Measurements from ENCODE around the gene PPP2R3B.
"Not testable (repeated sequence)": the region's sequence is repeated elsewhere in the genome, so short reads cannot be mapped to it uniquely, and the experiment has no call there.

The PPP2R3B gene

DNA sequence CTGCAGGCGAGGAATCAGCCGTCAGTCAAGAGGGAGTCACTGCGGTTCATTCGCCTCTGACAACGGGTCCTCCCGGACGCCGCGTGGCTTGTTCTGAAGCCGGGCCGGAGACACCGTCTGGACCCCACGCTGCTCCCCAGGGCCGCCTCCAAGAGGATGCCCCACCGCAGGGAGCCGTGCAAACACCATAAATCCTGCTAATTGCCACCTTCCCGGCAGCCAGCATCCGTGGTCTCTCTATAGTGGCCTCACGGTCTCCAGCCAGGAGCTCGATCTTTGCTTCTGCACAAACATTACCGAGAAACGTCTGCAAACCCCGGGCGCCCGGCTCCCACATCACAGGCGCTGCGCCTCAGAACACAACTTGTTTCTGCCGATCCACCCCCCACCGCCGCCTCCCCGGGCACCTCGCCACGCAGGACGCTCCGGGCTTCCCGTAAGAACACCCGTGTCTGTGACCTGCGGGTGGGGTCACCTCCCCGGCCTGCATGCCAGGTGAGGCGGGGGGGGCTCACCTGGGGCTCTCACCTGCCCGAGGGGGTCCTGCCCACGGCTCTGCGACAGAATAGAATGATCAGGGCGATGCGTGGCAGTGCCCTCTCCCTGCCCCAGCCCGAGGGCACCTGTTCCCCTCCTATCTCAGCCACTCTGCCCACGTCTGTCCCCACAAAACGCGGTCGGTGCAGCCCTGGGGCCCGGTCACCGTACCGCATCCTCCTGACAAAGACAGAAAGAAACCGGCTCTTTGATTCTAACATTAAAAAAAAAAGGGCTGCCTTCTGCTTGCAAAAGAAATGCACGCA is 32.4 kb upstream of the PPP2R3B start:
- H3K4me3 ChIP-seq (ENCODE audit: low read length) = no peak overlapping the region
- H3K9me3 ChIP-seq (ENCODE audit: control insufficient read depth, insufficient read depth, low read length) = no peaks in the 10 kb centered on the region
- no peak overlapping the region for H3K27ac ChIP-seq (ENCODE audit: low read depth, low read length)
- no peaks in the 10 kb centered on the region for H3K4me1 ChIP-seq (ENCODE audit: control insufficient read depth, low read length)
- H3K36me3 ChIP-seq (ENCODE audit: control insufficient read depth, low read length) = no peaks in the 10 kb centered on the region
- H3F3A ChIP-seq (ENCODE audit: control insufficient read depth, insufficient read depth) = no peaks in the 10 kb centered on the region
- no peak overlapping the region for H3K4me2 ChIP-seq (ENCODE audit: low read length)
- no peaks in the 10 kb centered on the region for H4K20me1 ChIP-seq (ENCODE audit: control insufficient read depth, insufficient read depth, low read depth, low read length)
- no peaks in the 10 kb centered on the region for H3K9me2 ChIP-seq (replicated peaks; ENCODE audit: control insufficient read depth, low read length)
- no peaks in the 10 kb centered on the region for H3K79me2 ChIP-seq (ENCODE audit: control insufficient read depth, low read length)
- TF ChIP-seq CTCF (IDR thresholded peaks at IDR 0.05; ENCODE audit: low read depth, low read length, poor library complexity, severe bottlenecking) (no peak), EZH2phosphoT487 (IDR thresholded peaks at IDR 0.05; ENCODE audit: borderline replicate concordance, low read length) (no peak)
- no peaks in the 10 kb centered on the region for H3K27me3 ChIP-seq (ENCODE audit: control insufficient read depth, low read length)

GRCh38 chrX:415498-415897 is 28.8 kb upstream of the PPP2R3B start:
- not testable (repeated sequence) for H3K4me1 ChIP-seq (ENCODE audit: control insufficient read depth, low read length)

DNA sequence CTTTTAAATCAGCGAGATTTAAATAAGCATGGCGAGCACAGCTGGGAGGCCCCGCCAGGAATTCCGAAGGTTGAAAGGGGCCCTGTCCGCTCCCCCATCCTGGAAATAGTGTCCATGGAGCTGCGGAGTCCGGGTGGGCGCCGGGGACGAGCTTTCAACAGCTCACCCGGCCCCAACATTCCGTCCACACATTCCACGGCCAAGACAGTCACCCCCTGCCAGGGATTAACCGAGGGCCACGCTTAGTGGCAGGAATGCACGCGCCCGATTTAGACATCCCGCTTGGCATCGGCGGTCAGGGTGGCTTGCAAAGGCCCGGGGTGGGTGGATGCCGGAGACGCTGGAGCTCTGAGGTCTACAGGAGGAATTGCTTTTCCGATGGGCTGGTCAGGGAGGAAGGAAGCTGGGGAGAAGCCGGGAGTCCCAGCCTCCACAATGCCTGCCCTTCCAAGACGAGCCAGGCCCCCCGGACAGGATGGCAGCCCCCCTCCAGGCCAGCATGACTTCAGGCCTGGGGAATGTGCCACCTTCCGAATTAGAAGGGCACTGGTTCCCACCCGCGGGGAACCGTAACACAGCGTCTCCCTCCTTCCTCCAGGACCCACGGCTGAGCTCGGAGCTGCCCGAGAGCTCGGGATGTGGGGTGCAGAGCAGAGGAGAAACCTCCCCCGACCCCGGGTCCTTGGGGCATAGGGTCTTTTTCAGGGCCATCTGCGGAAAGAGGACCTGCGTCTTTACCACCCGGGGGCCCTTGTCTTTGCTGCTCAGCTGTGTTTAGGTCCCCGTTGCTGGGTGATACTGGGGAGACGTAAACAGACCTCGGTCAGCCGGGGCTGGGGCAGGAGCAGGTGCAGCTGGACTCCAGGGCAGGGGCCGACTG is 26.9 kb upstream of the PPP2R3B start:
- no peaks in the 10 kb centered on the region for H3K9me3 ChIP-seq (ENCODE audit: control insufficient read depth, insufficient read depth, low read length)
- H3K27ac ChIP-seq (ENCODE audit: low read depth, low read length) = no peak overlapping the region
- no peaks in the 10 kb centered on the region for H3F3A ChIP-seq (ENCODE audit: control insufficient read depth, insufficient read depth)
- no peaks in the 10 kb centered on the region for H3K79me2 ChIP-seq (ENCODE audit: control insufficient read depth, low read length)
- H3K4me3 ChIP-seq (ENCODE audit: low read length) = no peak overlapping the region
- no peaks in the 10 kb centered on the region for H3K36me3 ChIP-seq (ENCODE audit: control insufficient read depth, low read length)
- TF ChIP-seq EZH2phosphoT487 (IDR thresholded peaks at IDR 0.05; ENCODE audit: borderline replicate concordance, low read length) (no peak), CTCF (IDR thresholded peaks at IDR 0.05; ENCODE audit: low read depth, low read length, poor library complexity, severe bottlenecking) (no peak)
- H3K9me2 ChIP-seq (replicated peaks; ENCODE audit: control insufficient read depth, low read length) = no peaks in the 10 kb centered on the region
- H3K4me2 ChIP-seq (ENCODE audit: low read length) = no peak overlapping the region
- H3K27me3 ChIP-seq (ENCODE audit: control insufficient read depth, low read length) = no peaks in the 10 kb centered on the region
- H4K20me1 ChIP-seq (ENCODE audit: control insufficient read depth, insufficient read depth, low read depth, low read length) = no peaks in the 10 kb centered on the region
- H3K4me1 ChIP-seq (ENCODE audit: control insufficient read depth, low read length) = no peaks in the 10 kb centered on the region

More at GRCh38 chrX:415498-415897, 28.8 kb upstream of the PPP2R3B start:
- H3K36me3 ChIP-seq (ENCODE audit: control insufficient read depth, low read length); H4K20me1 ChIP-seq (ENCODE audit: control insufficient read depth, insufficient read depth, low read depth, low read length); H3K27me3 ChIP-seq (ENCODE audit: control insufficient read depth, low read length); H3K4me3 ChIP-seq (ENCODE audit: low read length); H3K79me2 ChIP-seq (ENCODE audit: control insufficient read depth, low read length); H3K27ac ChIP-seq (ENCODE audit: low read depth, low read length); H3K9me3 ChIP-seq (ENCODE audit: control insufficient read depth, insufficient read depth, low read length); H3K4me2 ChIP-seq (ENCODE audit: low read length); H3K9me2 ChIP-seq (replicated peaks; ENCODE audit: control insufficient read depth, low read length); H3F3A ChIP-seq (ENCODE audit: control insufficient read depth, insufficient read depth): not testable (repeated sequence)

DNA sequence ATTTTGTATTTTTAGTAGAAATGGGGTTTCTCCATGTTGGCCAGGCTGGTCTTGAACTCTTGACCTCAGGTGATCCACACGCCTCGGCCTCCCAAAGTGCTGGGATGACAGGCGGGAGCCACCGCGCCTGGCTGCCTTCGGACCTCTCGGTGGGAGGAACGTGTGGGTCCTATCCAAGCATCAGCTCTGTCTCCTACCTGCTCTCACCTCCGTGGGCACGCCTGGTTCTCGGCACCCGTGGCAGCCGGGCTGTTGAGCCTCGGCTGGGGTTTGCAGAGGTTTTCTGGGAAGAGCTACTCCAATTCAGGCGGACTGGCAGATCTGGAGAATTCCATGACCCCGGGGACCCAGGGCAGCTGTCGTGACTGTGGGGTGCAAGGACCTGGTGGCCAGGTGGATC is 23.6 kb upstream of the PPP2R3B start:
- H3K27me3 ChIP-seq (ENCODE audit: control insufficient read depth, low read length) = no peaks in the 10 kb centered on the region
- H3F3A ChIP-seq (ENCODE audit: control insufficient read depth, insufficient read depth) = no peaks in the 10 kb centered on the region
- H3K4me1 ChIP-seq (ENCODE audit: control insufficient read depth, low read length) = no peaks in the 10 kb centered on the region
- no peak overlapping the region for H3K4me3 ChIP-seq (ENCODE audit: low read length)
- no peaks in the 10 kb centered on the region for H3K79me2 ChIP-seq (ENCODE audit: control insufficient read depth, low read length)
- H3K27ac ChIP-seq (ENCODE audit: low read depth, low read length) = no peak overlapping the region
- H3K9me3 ChIP-seq (ENCODE audit: control insufficient read depth, insufficient read depth, low read length) = no peaks in the 10 kb centered on the region
- H4K20me1 ChIP-seq (ENCODE audit: control insufficient read depth, insufficient read depth, low read depth, low read length) = no peaks in the 10 kb centered on the region
- TF ChIP-seq EZH2phosphoT487 (IDR thresholded peaks at IDR 0.05; ENCODE audit: borderline replicate concordance, low read length) = no peak
- no peak for TF ChIP-seq CTCF (IDR thresholded peaks at IDR 0.05; ENCODE audit: low read depth, low read length, poor library complexity, severe bottlenecking)
- H3K36me3 ChIP-seq (ENCODE audit: control insufficient read depth, low read length) = no peaks in the 10 kb centered on the region
- no peak overlapping the region for H3K4me2 ChIP-seq (ENCODE audit: low read length)
- no peaks in the 10 kb centered on the region for H3K9me2 ChIP-seq (replicated peaks; ENCODE audit: control insufficient read depth, low read length)

Data from DOHH2 (cell line).